SK-N-MC (cell line): Measurements from ENCODE around the gene CLC.

Source experiments
- DNase-seq: peaks from one replicate; pipeline ENCODE4 v3.0.0-alpha.2; 2011; ENCODE audit warnings: low read depth, low spot score
- H3K27ac ChIP-seq: fragments of 200-600 bp; sonication (generic); 2 replicates; pipeline ENCODE4 v1.5.1; 2016; ENCODE audit warnings: mixed run types
- H3K36me3 ChIP-seq: fragments of 200-600 bp; sonication (generic); 2 replicates; pipeline ENCODE4 v1.6.1; 2017; ENCODE audit warnings: antibody characterized with exemption, low read length, mixed read lengths; ENCODE audit not compliant: insufficient read depth
- H3K4me3 ChIP-seq: fragments of 200-600 bp; sonication (generic); 2 replicates; pipeline ENCODE4 v1.5.1; 2016
- H3K9ac ChIP-seq: fragments of 200-600 bp; sonication (generic); 2 replicates; pipeline ENCODE4 v1.8.0; 2017; ENCODE audit warnings: mixed run types, mixed read lengths; ENCODE audit not compliant: insufficient read length
- H3K9me3 ChIP-seq: fragments of 200-600 bp; sonication (generic); 2 replicates; pipeline ENCODE4 v1.6.1; 2017; ENCODE audit warnings: low read depth, mild to moderate bottlenecking, antibody characterized with exemption, low read length, moderate library complexity, mixed read lengths
- EZH2 ChIP-seq: fragments of 200-600 bp; sonication (generic); IDR thresholded peaks from one replicate; pipeline ENCODE4 v1.6.1; 2017; ENCODE audit warnings: antibody characterized with exemption
- FOXP2 ChIP-seq: optimal IDR thresholded peaks from 2 replicates; pipeline ENCODE3; 2011; ENCODE audit warnings: mild to moderate bottlenecking, moderate library complexity; ENCODE audit not compliant: insufficient read depth; ENCODE audit errors: extremely low read length, control extremely low read depth
- POLR2AphosphoS5 ChIP-seq: IDR thresholded peaks from 2 replicates; pipeline ENCODE4 v1.6.1; 2012; ENCODE audit warnings: mild to moderate bottlenecking, low read depth, low read length, borderline replicate concordance

Gene CLC

GRCh38 chr19:39710333-39710890 lies 27.4 kb downstream of the CLC start:
- no peak for TF ChIP-seq EZH2
- no peak for TF ChIP-seq FOXP2
- no peak for TF ChIP-seq POLR2AphosphoS5
- Histone ChIP-seq H3K4me3 (no peak overlapping the region), H3K9ac (no peak overlapping the region), H3K27ac (no peak overlapping the region), H3K9me3 (no peaks in the 10 kb centered on the region), H3K36me3 (no peaks in the 10 kb centered on the region)
- no peak for DNase-seq

DNA sequence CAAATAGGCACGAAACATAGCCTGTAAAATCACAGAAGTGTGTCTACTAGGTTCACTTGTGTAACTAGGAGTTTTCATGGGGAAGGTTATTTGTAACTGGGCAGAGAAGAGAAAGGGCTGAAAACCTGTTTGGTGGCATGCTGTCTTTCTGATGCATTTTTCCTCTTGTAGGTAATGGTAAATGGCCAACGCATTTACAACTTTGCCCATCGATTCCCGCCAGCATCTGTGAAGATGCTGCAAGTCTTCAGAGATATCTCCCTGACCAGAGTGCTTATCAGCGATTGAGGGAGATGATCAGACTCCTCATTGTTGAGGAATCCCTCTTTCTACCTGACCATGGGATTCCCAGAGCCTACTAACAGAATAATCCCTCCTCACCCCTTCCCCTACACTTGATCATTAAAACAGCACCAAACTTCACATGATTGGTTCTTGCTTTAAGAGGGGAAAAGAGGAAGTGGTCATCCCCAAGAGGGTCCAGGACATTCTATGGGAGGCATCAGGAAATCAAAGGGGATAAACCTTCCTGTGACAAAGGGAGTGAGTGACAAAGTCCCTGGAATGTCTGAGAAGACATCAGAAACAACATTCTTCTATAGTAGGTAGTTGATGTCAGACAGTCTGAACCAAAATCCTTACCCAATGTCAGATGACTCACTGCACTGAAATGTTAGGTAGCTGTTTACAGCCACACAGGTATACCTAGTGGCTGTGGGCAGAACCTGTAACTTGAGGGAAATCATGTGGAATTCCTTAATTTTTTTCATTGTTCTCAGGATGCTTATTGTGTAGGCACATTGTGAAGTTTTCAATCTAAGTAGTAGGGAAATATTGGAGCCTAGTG lies 28.6 kb downstream of the CLC start:
- H3K9ac ChIP-seq: no peak overlapping the region
- DNase-seq: no peak
- H3K36me3 ChIP-seq: no peaks in the 10 kb centered on the region
- H3K9me3 ChIP-seq: no peaks in the 10 kb centered on the region
- H3K27ac ChIP-seq: no peak overlapping the region
- no peak overlapping the region for H3K4me3 ChIP-seq
- TF ChIP-seq POLR2AphosphoS5 (no peak), EZH2 (no peak), FOXP2 (no peak)

- H3K9ac ChIP-seq: no peak overlapping the region
- no peak for DNase-seq
- no peak overlapping the region for H3K27ac ChIP-seq
- no peaks in the 10 kb centered on the region for H3K36me3 ChIP-seq
- H3K4me3 ChIP-seq: no peak overlapping the region
- no peaks in the 10 kb centered on the region for H3K9me3 ChIP-seq
- TF ChIP-seq EZH2: no peak
- no peak for TF ChIP-seq POLR2AphosphoS5
- TF ChIP-seq FOXP2: no peak
Observed at GRCh38 chr19:39708594-39708993, 29.2 kb downstream of the CLC start.

DNA sequence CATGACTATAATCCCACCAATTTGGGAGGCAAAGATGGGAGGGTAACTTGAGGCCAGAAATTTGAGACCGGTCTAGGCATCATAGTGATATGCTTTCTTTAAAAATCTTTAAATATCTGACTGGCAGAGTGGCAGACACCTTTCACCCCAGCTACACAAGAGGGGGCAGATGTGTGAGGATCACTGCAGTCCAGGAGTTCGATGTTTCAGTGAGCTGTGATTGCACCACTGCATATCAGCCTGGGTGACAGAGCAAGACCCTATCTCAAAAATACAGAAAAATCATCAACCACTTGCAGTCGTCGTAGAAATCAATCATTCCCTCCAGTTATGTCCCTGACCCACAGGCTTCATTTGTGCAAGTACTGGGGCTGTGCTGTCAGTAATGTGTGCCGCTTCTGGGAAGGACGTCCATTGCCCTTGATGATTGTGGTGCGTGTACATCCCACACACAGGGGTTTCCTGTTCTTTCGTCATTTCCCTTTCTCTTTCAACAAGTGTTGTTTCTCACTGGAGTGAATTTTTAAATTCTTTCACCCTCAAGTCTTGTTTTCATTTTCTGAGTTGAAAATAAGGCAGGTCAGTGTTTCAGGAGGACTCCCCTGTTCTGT lies 32.1 kb downstream of the CLC start:
- H3K27ac ChIP-seq: no peak overlapping the region
- H3K36me3 ChIP-seq: no peaks in the 10 kb centered on the region
- TF ChIP-seq EZH2 (no peak), FOXP2 (no peak), POLR2AphosphoS5 (no peak)
- DNase-seq: no peak
- no peak overlapping the region for H3K9ac ChIP-seq
- no peak overlapping the region for H3K4me3 ChIP-seq
- no peaks in the 10 kb centered on the region for H3K9me3 ChIP-seq

DNA sequence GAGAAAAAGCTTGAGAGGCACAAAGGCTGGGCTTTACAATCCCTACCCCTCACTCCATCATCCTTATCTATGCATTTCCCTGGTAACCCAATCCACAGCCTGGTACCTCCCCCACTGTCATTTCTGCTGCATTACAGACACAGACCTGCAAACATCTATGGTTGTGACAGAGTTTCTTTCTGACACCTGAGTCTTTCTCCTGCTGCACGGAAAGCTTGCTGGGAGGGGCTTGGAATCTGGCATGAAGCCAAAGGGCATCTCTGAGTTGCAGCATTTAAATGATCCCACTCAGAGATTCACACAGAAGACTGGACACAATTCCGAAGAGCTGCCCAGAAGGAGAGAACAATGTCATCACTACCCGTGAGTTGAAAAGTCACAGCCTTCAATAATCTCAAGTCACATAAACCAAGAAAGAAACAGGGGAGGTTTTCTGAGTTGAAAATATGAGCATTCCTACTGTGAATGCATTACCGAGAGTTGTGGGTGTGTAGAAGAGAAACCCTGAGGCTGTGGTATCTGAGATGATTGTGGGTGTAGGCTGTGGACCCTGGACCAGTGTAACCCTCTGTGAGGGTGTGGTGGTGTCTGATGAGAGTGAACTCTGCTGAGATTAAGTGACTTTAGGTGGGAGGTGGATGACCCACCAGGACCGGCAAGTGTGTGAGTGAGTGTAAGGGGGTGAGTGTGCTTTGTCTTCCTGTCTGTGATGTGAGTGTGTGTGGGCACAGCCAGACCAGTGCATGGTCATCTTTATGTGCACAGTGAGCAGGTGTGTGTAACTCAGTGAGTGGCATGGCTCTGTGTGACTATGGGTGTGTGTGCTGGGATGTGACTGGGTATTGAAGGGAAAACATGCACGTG lies 33.4 kb downstream of the CLC start, which contains the start of gene LGALS14:
Gene LGALS14 (plus strand): TSS at position 301 of the 864 bp plus-strand sequence. CDS start 48 bp downstream, at position 349.
- TF ChIP-seq EZH2 (no peak), FOXP2 (no peak), POLR2AphosphoS5 (no peak)
- no peaks in the 10 kb centered on the region for H3K9me3 ChIP-seq
- no peak within 1 kb of the TSS for H3K4me3 ChIP-seq
- no peak within 1 kb of the TSS for H3K9ac ChIP-seq
- no peak for DNase-seq
- H3K27ac ChIP-seq: no peak within 1 kb of the TSS
- H3K36me3 ChIP-seq: no peaks in the 10 kb centered on the region

- no peak overlapping the region for H3K4me3 ChIP-seq
- TF ChIP-seq FOXP2: no peak
- no peak for TF ChIP-seq POLR2AphosphoS5
- no peak for TF ChIP-seq EZH2
- H3K27ac ChIP-seq: no peak overlapping the region
- DNase-seq: no peak
- no peaks in the 10 kb centered on the region for H3K36me3 ChIP-seq
- no peaks in the 10 kb centered on the region for H3K9me3 ChIP-seq
- no peak overlapping the region for H3K9ac ChIP-seq
Observed at GRCh38 chr19:39701291-39701690, 36.5 kb downstream of the CLC start.

GRCh38 chr19:39698535-39698934 lies 39.3 kb downstream of the CLC start:
- Histone ChIP-seq H3K9ac (no peak overlapping the region), H3K36me3 (no peaks in the 10 kb centered on the region), H3K4me3 (no peak overlapping the region), H3K27ac (no peak overlapping the region), H3K9me3 (no peaks in the 10 kb centered on the region)
- no peak for DNase-seq
- no peak for TF ChIP-seq POLR2AphosphoS5
- no peak for TF ChIP-seq EZH2
- no peak for TF ChIP-seq FOXP2
